ENCODE results near the gene NEU3.
A peak's percentile ranks its signal among the peaks of the same experiment; 100 is the strongest.

The NEU3 gene

DNA sequence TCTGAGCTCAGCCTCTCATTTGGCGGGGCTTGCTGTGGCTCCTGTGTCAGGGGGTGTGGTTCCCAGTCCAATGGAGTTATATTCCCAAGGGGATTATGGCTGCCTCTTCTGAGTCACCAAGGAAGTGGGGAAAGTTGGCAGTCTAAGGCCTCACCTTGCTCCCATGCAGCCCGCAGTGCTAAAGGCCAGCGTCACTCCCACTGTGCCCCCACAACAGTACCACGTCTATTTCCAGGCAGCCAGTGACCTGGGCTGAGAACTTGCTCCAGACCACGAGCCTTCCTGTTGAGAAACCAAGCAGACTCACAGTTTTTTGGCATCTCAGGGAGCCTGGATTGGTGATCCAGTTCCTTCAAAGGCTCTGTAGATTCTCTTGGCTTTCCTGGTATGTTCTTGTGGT lies 62.3 kb downstream of the NEU3 start:
- no peak overlapping the region for H3K27ac ChIP-seq (ENCODE audit: low read depth, low read length)
- no peaks in the 10 kb centered on the region for H3K4me1 ChIP-seq (ENCODE audit: control insufficient read depth in 5 of 5, insufficient read depth in 5 of 5, low read length in 5 of 5)
- no peak overlapping the region for H3K9ac ChIP-seq (ENCODE audit: low read length in 5 of 5)
- no peaks in the 10 kb centered on the region for H3K36me3 ChIP-seq (ENCODE audit: control insufficient read depth in 5 of 5, insufficient read depth in 5 of 5, low read length in 5 of 5)
- no peaks in the 10 kb centered on the region for H3K27me3 ChIP-seq (ENCODE audit: control insufficient read depth in 5 of 5, insufficient read depth in 4 of 5, low read length in 5 of 5)
- peaks cover 3 to 13% (median 8%) of the 10 kb centered on the region in 5 donors for H3K9me3 ChIP-seq (ENCODE audit: control insufficient read depth in 5 of 5, low read length in 5 of 5)
- no peak overlapping the region for H3K4me3 ChIP-seq (ENCODE audit: low read depth in 1 of 5, low read length in 5 of 5)

DNA sequence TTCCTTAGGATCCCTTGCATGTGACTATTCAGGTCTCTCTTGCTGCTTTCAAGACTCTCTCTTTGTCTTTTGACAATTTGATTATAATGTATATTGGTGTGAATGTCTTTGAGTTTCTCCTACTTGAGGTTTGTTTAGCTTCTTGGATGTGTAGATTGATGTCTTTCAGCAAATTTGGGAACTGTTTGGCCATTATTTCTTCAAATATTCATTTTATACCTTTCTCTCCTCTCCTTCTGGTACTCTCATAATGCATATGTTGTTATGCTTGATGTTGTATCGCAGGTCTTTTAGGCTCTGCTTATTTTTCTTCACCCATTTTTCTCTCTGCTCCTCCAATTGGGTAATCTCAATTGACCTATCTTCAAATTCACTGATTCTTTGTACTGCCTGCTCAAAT lies 63.7 kb downstream of the NEU3 start:
- H3K36me3 ChIP-seq (ENCODE audit: control insufficient read depth in 5 of 5, insufficient read depth in 5 of 5, low read length in 5 of 5) = no peaks in the 10 kb centered on the region
- H3K4me1 ChIP-seq (ENCODE audit: control insufficient read depth in 5 of 5, insufficient read depth in 5 of 5, low read length in 5 of 5) = no peaks in the 10 kb centered on the region
- H3K9ac ChIP-seq (ENCODE audit: low read length in 5 of 5) = no peak overlapping the region
- H3K4me3 ChIP-seq (ENCODE audit: low read depth in 1 of 5, low read length in 5 of 5) = peak overlapping the region in 1 of 5 donors; percentile 3
- no peaks in the 10 kb centered on the region for H3K27me3 ChIP-seq (ENCODE audit: control insufficient read depth in 5 of 5, insufficient read depth in 4 of 5, low read length in 5 of 5)
- H3K27ac ChIP-seq (ENCODE audit: low read depth, low read length) = no peak overlapping the region
- peaks cover 3 to 13% (median 8%) of the 10 kb centered on the region in 5 donors for H3K9me3 ChIP-seq (ENCODE audit: control insufficient read depth in 5 of 5, low read length in 5 of 5)

DNA sequence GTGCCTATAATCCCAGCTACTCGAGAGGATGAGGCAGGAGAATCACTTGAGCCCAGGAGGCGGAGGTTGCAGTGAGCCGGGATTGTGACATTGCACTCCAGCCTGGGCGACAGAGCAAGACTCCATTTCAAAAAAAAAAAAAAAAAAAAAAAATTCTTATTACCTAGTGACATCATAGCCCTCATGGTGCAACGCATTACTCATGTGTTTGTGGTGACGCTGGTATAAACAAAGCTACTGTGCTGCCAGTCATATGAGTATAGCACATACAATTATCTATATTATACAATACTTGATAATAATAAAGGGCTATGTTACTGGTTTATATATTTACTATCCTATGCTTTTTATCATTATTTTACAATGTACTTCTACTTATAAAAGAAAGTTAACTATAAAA lies 66.8 kb downstream of the NEU3 start:
- no peak overlapping the region for H3K9ac ChIP-seq (ENCODE audit: low read length in 5 of 5)
- H3K4me1 ChIP-seq (ENCODE audit: control insufficient read depth in 5 of 5, insufficient read depth in 5 of 5, low read length in 5 of 5) = no peaks in the 10 kb centered on the region
- H3K4me3 ChIP-seq (ENCODE audit: low read depth in 1 of 5, low read length in 5 of 5) = no peak overlapping the region
- no peaks in the 10 kb centered on the region for H3K27me3 ChIP-seq (ENCODE audit: control insufficient read depth in 5 of 5, insufficient read depth in 4 of 5, low read length in 5 of 5)
- H3K9me3 ChIP-seq (ENCODE audit: control insufficient read depth in 5 of 5, low read length in 5 of 5) = peaks cover 3 to 13% (median 8%) of the 10 kb centered on the region in 5 donors
- no peak overlapping the region for H3K27ac ChIP-seq (ENCODE audit: low read depth, low read length)
- H3K36me3 ChIP-seq (ENCODE audit: control insufficient read depth in 5 of 5, insufficient read depth in 5 of 5, low read length in 5 of 5) = no peaks in the 10 kb centered on the region

DNA sequence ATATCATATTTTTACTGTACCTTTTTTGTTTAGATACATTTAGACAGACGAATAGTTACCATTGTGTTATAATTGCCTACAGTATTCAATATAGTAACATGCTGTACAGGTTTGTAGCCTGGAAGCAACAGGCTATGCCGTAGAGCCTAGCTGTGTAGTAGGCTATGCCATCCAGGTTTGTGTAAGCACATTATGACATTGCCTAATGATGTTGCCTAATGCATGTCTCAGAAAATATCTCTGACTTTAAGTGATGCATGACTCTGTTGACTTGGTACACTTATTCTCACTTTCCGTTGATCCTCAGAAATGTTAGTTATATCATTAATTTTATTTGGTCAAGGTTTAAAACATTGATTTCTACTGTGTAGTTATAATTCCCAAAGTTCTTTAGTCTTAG lies 68.1 kb downstream of the NEU3 start:
- Histone ChIP-seq H3K9ac (ENCODE audit: low read length in 5 of 5) (no peak overlapping the region), H3K4me3 (ENCODE audit: low read depth in 1 of 5, low read length in 5 of 5) (no peak overlapping the region), H3K36me3 (ENCODE audit: control insufficient read depth in 5 of 5, insufficient read depth in 5 of 5, low read length in 5 of 5) (no peaks in the 10 kb centered on the region), H3K9me3 (ENCODE audit: control insufficient read depth in 5 of 5, low read length in 5 of 5) (peaks cover 3 to 13% (median 8%) of the 10 kb centered on the region in 5 donors), H3K27ac (ENCODE audit: low read depth, low read length) (no peak overlapping the region), H3K27me3 (ENCODE audit: control insufficient read depth in 5 of 5, insufficient read depth in 4 of 5, low read length in 5 of 5) (peaks cover 0 to 1% (median 0%) of the 10 kb centered on the region in 5 donors), H3K4me1 (ENCODE audit: control insufficient read depth in 5 of 5, insufficient read depth in 5 of 5, low read length in 5 of 5) (no peaks in the 10 kb centered on the region)

DNA sequence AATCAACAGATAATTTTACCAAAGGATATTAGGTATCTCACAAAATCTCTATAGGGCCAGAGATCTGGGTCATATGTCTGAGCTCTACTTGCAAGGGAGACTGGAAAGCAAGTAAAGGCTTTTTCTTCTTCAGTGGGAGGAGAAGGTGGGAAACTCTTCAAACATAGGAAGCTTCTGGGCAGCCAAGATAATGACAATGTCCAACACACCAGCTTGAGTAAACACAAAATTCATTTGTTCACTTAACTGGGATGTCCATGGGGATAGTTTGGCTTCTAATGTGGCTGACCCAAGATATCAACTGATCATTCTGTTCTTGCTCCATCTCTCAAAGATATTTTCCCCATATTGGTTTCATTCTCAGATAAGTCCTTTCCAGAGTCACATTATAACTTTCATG lies 70.6 kb downstream of the NEU3 start:
- H3K4me3 ChIP-seq (ENCODE audit: low read depth in 1 of 5, low read length in 5 of 5) = no peak overlapping the region
- no peak overlapping the region for H3K9ac ChIP-seq (ENCODE audit: low read length in 5 of 5)
- H3K36me3 ChIP-seq (ENCODE audit: control insufficient read depth in 5 of 5, insufficient read depth in 5 of 5, low read length in 5 of 5) = no peaks in the 10 kb centered on the region
- H3K27ac ChIP-seq (ENCODE audit: low read depth, low read length) = no peak overlapping the region
- H3K27me3 ChIP-seq (ENCODE audit: control insufficient read depth in 5 of 5, insufficient read depth in 4 of 5, low read length in 5 of 5) = peaks cover 0 to 3% (median 0%) of the 10 kb centered on the region in 5 donors
- no peaks in the 10 kb centered on the region for H3K4me1 ChIP-seq (ENCODE audit: control insufficient read depth in 5 of 5, insufficient read depth in 5 of 5, low read length in 5 of 5)
- H3K9me3 ChIP-seq (ENCODE audit: control insufficient read depth in 5 of 5, low read length in 5 of 5) = no peaks in the 10 kb centered on the region

DNA sequence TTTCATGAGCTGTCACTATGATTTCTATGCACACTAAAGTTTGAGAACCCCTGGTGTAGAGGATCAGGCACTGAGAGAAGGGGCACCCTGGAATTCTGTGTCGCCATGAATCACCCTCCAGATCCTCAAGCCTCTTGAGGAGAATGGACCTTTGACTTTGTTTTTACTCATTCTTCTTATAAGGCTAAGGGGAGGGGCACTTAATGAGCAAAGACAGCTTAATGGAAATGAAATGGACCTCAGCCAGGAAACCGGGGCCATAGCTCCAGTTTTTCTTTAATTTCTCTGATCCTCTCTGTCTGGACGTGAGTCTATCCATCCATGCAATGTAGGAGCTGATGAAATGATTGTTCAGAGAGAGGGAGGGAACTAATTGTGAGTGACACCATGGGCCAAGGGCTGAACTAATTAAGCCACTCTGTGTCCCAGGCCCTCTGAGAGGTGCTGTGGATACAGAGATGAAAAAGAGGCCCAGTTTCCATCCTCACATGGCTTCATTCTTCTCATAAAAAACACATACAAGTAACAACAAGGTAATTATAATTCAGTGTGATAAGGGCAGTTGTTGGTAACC lies 75.1 kb downstream of the NEU3 start:
- Histone ChIP-seq H3K9me3 (ENCODE audit: control insufficient read depth in 5 of 5, low read length in 5 of 5) (peaks cover 0 to 3% (median 0%) of the 10 kb centered on the region in 5 donors), H3K27ac (ENCODE audit: low read depth, low read length) (no peak overlapping the region), H3K36me3 (ENCODE audit: control insufficient read depth in 5 of 5, insufficient read depth in 5 of 5, low read length in 5 of 5) (no peaks in the 10 kb centered on the region), H3K4me3 (ENCODE audit: low read depth in 1 of 5, low read length in 5 of 5) (no peak overlapping the region), H3K4me1 (ENCODE audit: control insufficient read depth in 5 of 5, insufficient read depth in 5 of 5, low read length in 5 of 5) (no peaks in the 10 kb centered on the region), H3K27me3 (ENCODE audit: control insufficient read depth in 5 of 5, insufficient read depth in 4 of 5, low read length in 5 of 5) (peaks cover 0 to 3% (median 2%) of the 10 kb centered on the region in 5 donors), H3K9ac (ENCODE audit: low read length in 5 of 5) (no peak overlapping the region)

DNA sequence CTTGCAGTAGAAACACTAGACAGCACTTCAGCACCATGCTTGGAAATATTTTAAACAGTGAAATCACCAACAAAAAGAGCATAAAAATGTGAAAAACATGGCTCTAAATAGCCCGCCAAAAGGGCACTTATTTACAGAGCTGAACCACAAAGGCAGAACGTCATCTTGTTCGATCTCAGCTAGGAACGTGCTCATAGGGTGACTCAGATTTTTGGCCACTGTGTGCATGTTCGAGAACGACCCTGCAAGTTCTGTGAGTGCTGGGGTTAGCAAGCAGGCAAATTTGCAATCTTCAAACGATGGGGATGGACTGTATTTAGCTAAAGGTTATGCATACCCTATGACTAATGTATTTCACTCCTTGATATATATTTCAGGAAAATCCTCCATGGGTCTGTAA lies 77.3 kb downstream of the NEU3 start:
- peaks cover 0 to 3% (median 0%) of the 10 kb centered on the region in 5 donors for H3K9me3 ChIP-seq (ENCODE audit: control insufficient read depth in 5 of 5, low read length in 5 of 5)
- H3K36me3 ChIP-seq (ENCODE audit: control insufficient read depth in 5 of 5, insufficient read depth in 5 of 5, low read length in 5 of 5) = no peaks in the 10 kb centered on the region
- no peak overlapping the region for H3K27ac ChIP-seq (ENCODE audit: low read depth, low read length)
- H3K27me3 ChIP-seq (ENCODE audit: control insufficient read depth in 5 of 5, insufficient read depth in 4 of 5, low read length in 5 of 5) = peaks cover 0 to 5% (median 3%) of the 10 kb centered on the region in 5 donors
- no peak overlapping the region for H3K4me3 ChIP-seq (ENCODE audit: low read depth in 1 of 5, low read length in 5 of 5)
- H3K9ac ChIP-seq (ENCODE audit: low read length in 5 of 5) = no peak overlapping the region
- no peaks in the 10 kb centered on the region for H3K4me1 ChIP-seq (ENCODE audit: control insufficient read depth in 5 of 5, insufficient read depth in 5 of 5, low read length in 5 of 5)

All from subcutaneous abdominal adipose tissue (tissue), 5 donors.